Measurements from ENCODE around the gene LYPD1. TPM values are rescaled to one million over a fixed set of nuclear protein-coding genes. Genes with fewer than 3 reads are reported as not detected.

The LYPD1 gene
- total RNA-seq, 1 donor from 2014 or later, result 1.1 TPM

DNA sequence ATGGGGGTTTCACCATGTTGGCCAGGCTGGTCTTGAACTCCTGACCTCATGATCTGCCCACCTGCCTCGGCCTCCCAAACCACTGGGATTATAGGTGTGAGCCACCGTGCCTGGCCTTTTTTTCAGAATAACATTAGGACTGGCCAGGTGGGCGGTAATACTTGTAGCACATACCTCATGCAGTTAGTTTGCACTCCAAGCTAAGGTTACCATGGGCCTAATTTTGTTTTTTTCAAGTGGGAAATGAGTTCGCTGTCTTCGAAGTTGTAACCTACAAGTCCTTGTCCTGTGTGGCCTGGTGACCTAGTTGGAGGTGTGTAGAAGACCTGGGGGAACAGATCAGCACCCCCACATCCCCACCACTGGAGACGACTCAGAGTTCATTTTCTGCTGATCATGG lies 74.8 kb downstream of the LYPD1 start:
- Mint-ChIP-seq H3K27me3 (ENCODE audit: unreplicated experiment) (no peaks in the 10 kb centered on the region), H3K4me1 (ENCODE audit: low read depth, unreplicated experiment) (no peaks in the 10 kb centered on the region), H3K36me3 (ENCODE audit: unreplicated experiment) (peaks cover 3% of the 10 kb centered on the region), H3K9me3 (ENCODE audit: unreplicated experiment) (no peaks in the 10 kb centered on the region), H3K4me3 (ENCODE audit: unreplicated experiment) (no peak overlapping the region), H3K27ac (ENCODE audit: unreplicated experiment) (no peak overlapping the region)
- DNase-seq, result no peak
- no peak for TF ChIP-seq CTCF (IDR thresholded peaks at IDR 0.05; ENCODE audit: partially characterized antibody, unreplicated experiment)
